K562 (cell line): Measurements from ENCODE around the gene PDE6D. TPM values are rescaled to one million over a fixed set of nuclear protein-coding genes. Genes with fewer than 3 reads are reported as not detected.

Experiments
- ARID4B ChIP-seq: sonication (generic); formaldehyde crosslinking; IDR thresholded peaks from 2 replicates; pipeline ENCODE4 v1.8.0; 2022; ENCODE audit warnings: mild to moderate bottlenecking, missing genetic modification reagents
- ASH1L ChIP-seq: fragments of 450-650 bp; IDR thresholded peaks from 2 replicates; pipeline ENCODE4 v1.6.1; 2018; ENCODE audit warnings: borderline replicate concordance, mild to moderate bottlenecking, low read depth; ENCODE audit not compliant: partially characterized antibody
- C11orf30 ChIP-seq: fragments of 450-650 bp; IDR thresholded peaks from 2 replicates; pipeline ENCODE4 v1.6.1; 2016; ENCODE audit warnings: low read depth, mild to moderate bottlenecking
- CTCF ChIP-seq, 3 experiments: IDR thresholded peaks in 2 of 3; conservative IDR thresholded peaks in 1 of 3; 2 replicates each; pipeline ENCODE4 v1.5.1; 2011 to 2012; ENCODE audit warnings: low read length in 3 of 3, mild to moderate bottlenecking in 3 of 3, control low read depth in 2 of 3, improper control_type of control experiment in 1 of 3, inconsistent platforms in 1 of 3, low read depth in 1 of 3, mixed read lengths in 1 of 3, moderate library complexity in 1 of 3; ENCODE audit not compliant: insufficient read depth in 2 of 3
- E2F4 ChIP-seq: sonication (generic); formaldehyde crosslinking; IDR thresholded peaks from 2 replicates; pipeline ENCODE4 v1.8.0; 2022; ENCODE audit warnings: mild to moderate bottlenecking, low read depth, missing genetic modification reagents
- FOXA3 ChIP-seq, 2 experiments: fragments of 450-650 bp in 1 of 2; sonication (generic) in 1 of 2; formaldehyde crosslinking; IDR thresholded peaks in 1 of 2; conservative IDR thresholded peaks in 1 of 2; 2 replicates each; pipeline versions ENCODE4 v1.4.0 to v1.8.0; 2020 to 2022; ENCODE audit warnings: mild to moderate bottlenecking in 2 of 2, missing genetic modification reagents in 1 of 2
- RBFOX2 ChIP-seq: fragments of 200-400 bp; formaldehyde crosslinking; IDR thresholded peaks from 2 replicates; pipeline ENCODE4 v1.6.1; 2017; ENCODE audit warnings: low read depth, mild to moderate bottlenecking, low read length, moderate library complexity
- RNF219 ChIP-seq: fragments of 250-450 bp; sonication (Bioruptor Pico); IDR thresholded peaks from 2 replicates; pipeline ENCODE4 v1.5.0; 2022; ENCODE audit warnings: mild to moderate bottlenecking
- SIN3A ChIP-seq, 2 experiments: fragments of 150-350 bp in 1 of 2; IDR thresholded peaks; 2 replicates each; pipeline ENCODE4 v1.6.1; 2011 to 2016; ENCODE audit warnings: borderline replicate concordance in 2 of 2, low read depth in 2 of 2, low read length in 2 of 2, mild to moderate bottlenecking in 2 of 2, moderate library complexity in 2 of 2; ENCODE audit not compliant: control insufficient read depth in 1 of 2
- SOX6 ChIP-seq: fragments of 450-650 bp; IDR thresholded peaks from 2 replicates; pipeline ENCODE4 v1.6.1; 2014; ENCODE audit warnings: mild to moderate bottlenecking
- SP2 ChIP-seq: IDR thresholded peaks from 2 replicates; pipeline ENCODE4 v1.6.1; 2011; ENCODE audit warnings: mild to moderate bottlenecking, low read depth, low read length, moderate library complexity; ENCODE audit not compliant: poor library complexity, severe bottlenecking; ENCODE audit errors: extremely low read depth
- SRF ChIP-seq, 2 experiments: fragments of 250-450, 450-650 bp in 1 of 2; sonication (Bioruptor Pico) in 1 of 2; sonication (generic) in 1 of 2; formaldehyde crosslinking; IDR thresholded peaks; 2 replicates each; pipeline versions ENCODE4 v1.5.0 to v1.5.1; 2020 to 2022; ENCODE audit warnings: mild to moderate bottlenecking in 1 of 2, missing genetic modification reagents in 1 of 2
- ZNF24 ChIP-seq: fragments of 450-650 bp; IDR thresholded peaks from 2 replicates; pipeline ENCODE4 v1.6.1; 2016
- polyA plus RNA-seq, 8 experiments: library from polyadenylated mRNA; depleted of rRNA in 4 of 8; stranded (reverse) in 5 of 8; unstranded in 3 of 8; fragments of >200 nt; fragmentation: Nextera tagmentation in 2 of 8; fragmentation: Illumina TruSeq in 1 of 8; extraction: Ambion mirVana in 2 of 8; extraction: Trizol in 1 of 8; gene quantifications; 2 replicates each; pipeline versions ENCODE4 v1.2.1 to v1.2.3, GENCODE V29; 2011 to 2014; ENCODE audit warnings: inconsistent platforms in 1 of 8, missing spikeins in 1 of 8
- total RNA-seq, 7 experiments: library from RNA; depleted of rRNA in 6 of 7; stranded (reverse); fragments of >200 nt in 6 of 7; fragmentation: Illumina TruSeq in 2 of 7; extraction: Trizol in 2 of 7; gene quantifications; 2 replicates each; pipeline versions ENCODE4 v1.2.1 to v1.2.3, GENCODE V29; 2011 to 2021; ENCODE audit warnings: low replicate concordance in 1 of 7

Gene PDE6D
- total and polyA plus RNA-seq, 9 of the 15 experiments (the other 6 are each of a cell fraction or from before 2014, with no cell fraction given): 0.65 to 11.6 (median 7.0) TPM

- TF ChIP-seq SOX6 (peak; percentile 100), ARID4B (0 out of 2 replicates have a peak, but pooled peaks have one; percentile 35), RNF219 (no peak), ASH1L (peak; percentile 71), C11orf30 (peak; percentile 24; the same call in 1 of the 2 replicates), SIN3A (IDR thresholded peaks at IDR 0.05; ENCODE audit: borderline replicate concordance in 2 of 2, control insufficient read depth in 1 of 2, low read depth in 2 of 2, low read length in 2 of 2) (0 out of 4 replicates have a peak, but pooled peaks have one; percentile 13 to 64), E2F4 (CRISPR knock-in tag) (0 out of 2 replicates have a peak, but pooled peaks have one; percentile 31), SRF (CRISPR knock-in tag; IDR thresholded peaks at IDR 0.05) (peak in 1 of 2 experiments; percentile 47; a peak in 1 of 4 replicates), RBFOX2 (peak; percentile 90), ZNF24 (0 out of 2 replicates have a peak, but pooled peaks have one; percentile 27), FOXA3 (CRISPR knock-in tag; conservative IDR thresholded peaks at IDR 0.05 in 1 of 2, IDR thresholded peaks at IDR 0.05 in 1 of 2) (no peak), SP2 (peak; percentile 43), CTCF (IDR thresholded peaks at IDR 0.05 in 2 of 3, conservative IDR thresholded peaks at IDR 0.05 in 1 of 3; ENCODE audit: insufficient read depth in 2 of 3, low read depth in 1 of 3, low read length in 3 of 3) (0 out of 6 replicates have a peak, but pooled peaks of 1 of the 3 experiments have one; percentile 1)
These were observed 72.9 kb downstream of the PDE6D start, which contains the start of gene PTMA (continued) for GRCh38 chr2:231707927-231708772.
